SK-N-SH (cell line): ENCODE measurements around the gene FCSK. TPM values are rescaled to one million over a fixed set of nuclear protein-coding genes. Genes with fewer than 3 reads are reported as not detected.

ENCODE experiments used
- CTCF ChIA-PET: fragments of 300-600, 350-600 bp; formaldehyde crosslinking; extraction: SDS; loops from one replicate; lab custom pipeline; 2021; lab: Yijun Ruan, JAX
- POLR2A ChIA-PET: fragments of 350-600 bp; sonication (Branson Sonifier 250); formaldehyde crosslinking; extraction: SDS; loops from one replicate; lab custom pipeline; 2020; ENCODE audit warnings: antibody characterized with exemption, inconsistent platforms; lab: Yijun Ruan, JAX
- DNase-seq: peaks from one replicate; pipeline ENCODE4 v3.0.0; 2012
- H2AFZ ChIP-seq: fragments of 200-600 bp; sonication (generic); 2 replicates; pipeline ENCODE4 v1.8.1; 2016; ENCODE audit warnings: antibody characterized with exemption, mild to moderate bottlenecking, low read depth
- H3F3A ChIP-seq: fragments of 200-600 bp; sonication (generic); replicated peaks from 2 replicates; pipeline ENCODE3; 2016; ENCODE audit warnings: antibody characterized with exemption, mild to moderate bottlenecking; ENCODE audit not compliant: insufficient read depth
- H3K27ac ChIP-seq, 2 experiments: fragments of 200-500 bp in 1 of 2; fragments of 200-600 bp in 1 of 2; sonication (Bioruptor generic) in 1 of 2; sonication (generic), shearing (Covaris generic) in 1 of 2; 2 replicates each; pipeline versions ENCODE4 v1.5.1 to v1.6.1; 2014 to 2016; ENCODE audit warnings: low read depth in 2 of 2, inconsistent platforms in 1 of 2, low read length in 1 of 2, mild to moderate bottlenecking in 1 of 2, mixed read lengths in 1 of 2
- H3K27me3 ChIP-seq: fragments of 200-600 bp; sonication (generic), shearing (Covaris generic); 2 replicates; pipeline ENCODE4 v1.6.1; 2016; ENCODE audit warnings: mixed run types; ENCODE audit not compliant: insufficient read depth
- H3K36me3 ChIP-seq, 2 experiments: fragments of 200-500 bp in 1 of 2; fragments of 200-600 bp in 1 of 2; sonication (Bioruptor generic) in 1 of 2; sonication (generic) in 1 of 2; replicated peaks in 1 of 2; 2 replicates each; pipeline versions ENCODE3 to v1.5.1; 2014 to 2016; ENCODE audit warnings: low read length in 1 of 2, mild to moderate bottlenecking in 1 of 2; ENCODE audit not compliant: insufficient read depth in 2 of 2, control insufficient read depth in 1 of 2
- H3K4me1 ChIP-seq, 2 experiments: fragments of 200-500 bp in 1 of 2; fragments of 200-600 bp in 1 of 2; sonication (Bioruptor generic) in 1 of 2; sonication (generic), shearing (Covaris generic) in 1 of 2; 2 replicates each; pipeline versions ENCODE4 v1.5.1 to v1.6.1; 2014 to 2016; ENCODE audit warnings: low read depth in 1 of 2, low read length in 1 of 2, mixed run types in 1 of 2; ENCODE audit not compliant: insufficient read depth in 2 of 2, control insufficient read depth in 1 of 2
- H3K4me2 ChIP-seq: fragments of 200-600 bp; sonication (generic), shearing (Covaris generic); 2 replicates; pipeline ENCODE4 v1.6.1; 2017; ENCODE audit warnings: mixed run types
- H3K4me3 ChIP-seq, 2 experiments: fragments of 200-500 bp in 1 of 2; fragments of 200-600 bp in 1 of 2; sonication (Bioruptor generic) in 1 of 2; sonication (generic), shearing (Covaris generic) in 1 of 2; 2 replicates each; pipeline versions ENCODE4 v1.5.1 to v1.8.1; 2014 to 2016; ENCODE audit warnings: low read depth in 2 of 2, inconsistent platforms in 1 of 2, low read length in 1 of 2, mild to moderate bottlenecking in 1 of 2, mixed read lengths in 1 of 2, moderate library complexity in 1 of 2
- H3K79me2 ChIP-seq: fragments of 200-600 bp; sonication (generic); 2 replicates; pipeline ENCODE4 v1.8.1; 2017; ENCODE audit warnings: mild to moderate bottlenecking; ENCODE audit not compliant: insufficient read depth
- H3K9ac ChIP-seq: fragments of 200-600 bp; sonication (generic); 2 replicates; pipeline ENCODE4 v1.6.1; 2017; ENCODE audit warnings: mixed run types
- H3K9me2 ChIP-seq: fragments of 200-600 bp; sonication (generic); 2 replicates; pipeline ENCODE4 v1.6.1; 2017; ENCODE audit warnings: mixed run types
- H3K9me3 ChIP-seq: fragments of 200-600 bp; sonication (generic); 2 replicates; pipeline ENCODE4 v1.6.1; 2017; ENCODE audit warnings: mixed run types, mild to moderate bottlenecking, moderate library complexity
- H4K20me1 ChIP-seq: fragments of 200-600 bp; sonication (generic); 2 replicates; pipeline ENCODE4 v1.6.1; 2017; ENCODE audit warnings: mild to moderate bottlenecking, mixed run types; ENCODE audit not compliant: insufficient read depth
- CHD2 ChIP-seq: fragments of 150-350 bp; IDR thresholded peaks from 2 replicates; pipeline ENCODE4 v1.6.1; 2018; ENCODE audit warnings: low read length; ENCODE audit not compliant: partially characterized antibody
- ELF1 ChIP-seq: IDR thresholded peaks from 2 replicates; pipeline ENCODE4 v1.4.0; 2012
- EP300 ChIP-seq, 2 experiments: IDR thresholded peaks; 2 replicates each; pipeline versions ENCODE4 v1.4.0 to v1.6.1; 2012; ENCODE audit warnings: borderline replicate concordance in 1 of 2, low read depth in 1 of 2, low read length in 1 of 2
- FOSL2 ChIP-seq: IDR thresholded peaks from 2 replicates; pipeline ENCODE4 v1.4.0; 2012; ENCODE audit warnings: low read depth, mild to moderate bottlenecking, moderate library complexity, borderline replicate concordance
- FOXJ3 ChIP-seq: sonication (generic); formaldehyde crosslinking; IDR thresholded peaks from 2 replicates; pipeline ENCODE4 v1.5.1; 2020; ENCODE audit warnings: mild to moderate bottlenecking, missing genetic modification reagents
- FOXM1 ChIP-seq: IDR thresholded peaks from 2 replicates; pipeline ENCODE4 v1.4.0; 2012; ENCODE audit warnings: low read depth, mild to moderate bottlenecking
- GABPA ChIP-seq: IDR thresholded peaks from 2 replicates; pipeline ENCODE4 v1.4.0; 2012; ENCODE audit warnings: low read depth, mild to moderate bottlenecking
- GATA2 ChIP-seq: sonication (generic); formaldehyde crosslinking; IDR thresholded peaks from 2 replicates; pipeline ENCODE4 v1.5.0; 2020; ENCODE audit warnings: mild to moderate bottlenecking, missing genetic modification reagents
- JUND ChIP-seq: IDR thresholded peaks from 2 replicates; pipeline ENCODE4 v1.4.0; 2012
- NFIC ChIP-seq: IDR thresholded peaks from 2 replicates; pipeline ENCODE4 v1.4.0; 2012; ENCODE audit warnings: borderline replicate concordance
- POLR2AphosphoS5 ChIP-seq: IDR thresholded peaks from 2 replicates; pipeline ENCODE4 v1.6.1; 2012; ENCODE audit warnings: low read depth, low read length
- RCOR1 ChIP-seq: fragments of 150-350 bp; IDR thresholded peaks from 2 replicates; pipeline ENCODE4 v1.6.1; 2017; ENCODE audit warnings: antibody characterized with exemption, low read length
- RFX5 ChIP-seq: IDR thresholded peaks from 2 replicates; pipeline ENCODE4 v1.6.1; 2012; ENCODE audit warnings: mild to moderate bottlenecking, improper control_type of control experiment, low read length
- SIN3A ChIP-seq: IDR thresholded peaks from 2 replicates; pipeline ENCODE4 v1.6.1; 2012; ENCODE audit warnings: low read depth, mild to moderate bottlenecking, low read length, moderate library complexity, borderline replicate concordance
- TAF1 ChIP-seq: IDR thresholded peaks from 2 replicates; pipeline ENCODE4 v1.6.1; 2012; ENCODE audit warnings: low read depth, mild to moderate bottlenecking, low read length, moderate library complexity, borderline replicate concordance
- TCF12 ChIP-seq: IDR thresholded peaks from 2 replicates; pipeline ENCODE4 v1.4.0; 2012
- TEAD4 ChIP-seq: IDR thresholded peaks from 2 replicates; pipeline ENCODE4 v1.4.0; 2012; ENCODE audit warnings: mild to moderate bottlenecking, borderline replicate concordance; ENCODE audit not compliant: insufficient read depth
- YY1 ChIP-seq: IDR thresholded peaks from 2 replicates; pipeline ENCODE4 v1.4.0; 2012; ENCODE audit warnings: low read depth, mild to moderate bottlenecking
- WGBS: methylation state at CpG from one replicate; pipeline ENCODE4 v1.1.6; 2017; ENCODE audit warnings: low lambda C conversion rate; 5-methylcytosine and 5-hydroxymethylcytosine counted together
- polyA plus RNA-seq, 3 experiments: library from polyadenylated mRNA; depleted of rRNA; stranded (reverse); fragments of >200 nt; gene quantifications; 2 replicates each; pipeline ENCODE4 v1.2.3, GENCODE V29; 2012
- TF ChIP-seq, protein P1 (sequence below): fragments of 150-350 bp; IDR thresholded peaks from 2 replicates; pipeline ENCODE4 v1.6.1; 2017; ENCODE audit warnings: antibody characterized with exemption, low read length, low read depth, borderline replicate concordance
- TF ChIP-seq, protein P2 (sequence below): IDR thresholded peaks from 2 replicates; pipeline ENCODE4; 2012

The FCSK gene
- polyA plus RNA-seq, 1 of the 3 experiments (the other 2 are of a cell fraction): 9.7 TPM

DNA sequence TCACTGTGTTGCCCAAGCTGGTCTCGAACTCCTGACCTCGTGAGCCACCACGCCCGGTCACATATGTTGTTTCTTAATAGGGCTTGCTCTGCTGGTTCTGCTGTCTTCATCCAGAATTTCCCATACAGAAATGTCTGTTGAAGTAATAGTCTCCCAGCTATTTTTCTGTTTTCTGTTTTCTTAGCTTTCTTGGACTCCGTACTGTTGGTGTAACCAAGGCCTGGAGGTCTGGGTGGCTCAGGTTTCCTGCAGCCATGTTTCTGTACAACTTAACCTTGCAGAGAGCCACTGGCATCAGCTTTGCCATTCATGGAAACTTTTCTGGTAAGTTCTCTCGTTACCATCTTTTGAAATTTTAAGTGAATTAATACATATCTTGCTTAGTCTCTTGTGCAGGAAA, 72.0 kb downstream of the FCSK start:
- Histone ChIP-seq H3K4me1 (peaks cover 16 to 26% of the 10 kb centered on the region in 2 experiments), H3K9me2 (no peaks in the 10 kb centered on the region), H2AFZ (no peak overlapping the region), H3K36me3 (peaks cover 34 to 53% of the 10 kb centered on the region in 2 experiments), H3K9ac (peak overlapping the region; percentile 18; the same call in 1 of the 2 replicates), H4K20me1 (peaks cover 51% of the 10 kb centered on the region), H3K4me2 (peak overlapping the region; percentile 91), H3K4me3 (peak overlapping the region; percentile 6 to 24; a peak in 3 of 4 replicates), H3K27ac (no peak overlapping the region; a peak in 1 of 4 replicates), H3K9me3 (no peaks in the 10 kb centered on the region), H3K27me3 (no peaks in the 10 kb centered on the region), H3F3A (peaks cover 48% of the 10 kb centered on the region), H3K79me2 (peaks cover 98% of the 10 kb centered on the region)
- 84% methylated on average over 6 of the region's 6 CpGs for WGBS
- POLR2A ChIA-PET: no interaction called here
- no peak for TF ChIP-seq NFIC
- no peak for TF ChIP-seq RCOR1
- TF ChIP-seq, protein P1, sequence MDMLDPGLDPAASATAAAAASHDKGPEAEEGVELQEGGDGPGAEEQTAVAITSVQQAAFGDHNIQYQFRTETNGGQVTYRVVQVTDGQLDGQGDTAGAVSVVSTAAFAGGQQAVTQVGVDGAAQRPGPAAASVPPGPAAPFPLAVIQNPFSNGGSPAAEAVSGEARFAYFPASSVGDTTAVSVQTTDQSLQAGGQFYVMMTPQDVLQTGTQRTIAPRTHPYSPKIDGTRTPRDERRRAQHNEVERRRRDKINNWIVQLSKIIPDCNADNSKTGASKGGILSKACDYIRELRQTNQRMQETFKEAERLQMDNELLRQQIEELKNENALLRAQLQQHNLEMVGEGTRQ: no peak
- no peak for TF ChIP-seq FOXJ3
- TF ChIP-seq, protein P2, sequence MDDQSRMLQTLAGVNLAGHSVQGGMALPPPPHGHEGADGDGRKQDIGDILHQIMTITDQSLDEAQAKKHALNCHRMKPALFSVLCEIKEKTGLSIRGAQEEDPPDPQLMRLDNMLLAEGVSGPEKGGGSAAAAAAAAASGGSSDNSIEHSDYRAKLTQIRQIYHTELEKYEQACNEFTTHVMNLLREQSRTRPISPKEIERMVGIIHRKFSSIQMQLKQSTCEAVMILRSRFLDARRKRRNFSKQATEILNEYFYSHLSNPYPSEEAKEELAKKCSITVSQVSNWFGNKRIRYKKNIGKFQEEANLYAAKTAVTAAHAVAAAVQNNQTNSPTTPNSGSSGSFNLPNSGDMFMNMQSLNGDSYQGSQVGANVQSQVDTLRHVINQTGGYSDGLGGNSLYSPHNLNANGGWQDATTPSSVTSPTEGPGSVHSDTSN: no peak
- TF ChIP-seq CHD2: no peak
- no peak for TF ChIP-seq FOXM1
- no peak for TF ChIP-seq TCF12
- no peak for DNase-seq
- CTCF ChIA-PET: interaction anchor here (1.9 kb wide), 1 partner anchor 126 kb away, joined by 4 read pairs; no protein-coding TSS in a partner anchor

DNA sequence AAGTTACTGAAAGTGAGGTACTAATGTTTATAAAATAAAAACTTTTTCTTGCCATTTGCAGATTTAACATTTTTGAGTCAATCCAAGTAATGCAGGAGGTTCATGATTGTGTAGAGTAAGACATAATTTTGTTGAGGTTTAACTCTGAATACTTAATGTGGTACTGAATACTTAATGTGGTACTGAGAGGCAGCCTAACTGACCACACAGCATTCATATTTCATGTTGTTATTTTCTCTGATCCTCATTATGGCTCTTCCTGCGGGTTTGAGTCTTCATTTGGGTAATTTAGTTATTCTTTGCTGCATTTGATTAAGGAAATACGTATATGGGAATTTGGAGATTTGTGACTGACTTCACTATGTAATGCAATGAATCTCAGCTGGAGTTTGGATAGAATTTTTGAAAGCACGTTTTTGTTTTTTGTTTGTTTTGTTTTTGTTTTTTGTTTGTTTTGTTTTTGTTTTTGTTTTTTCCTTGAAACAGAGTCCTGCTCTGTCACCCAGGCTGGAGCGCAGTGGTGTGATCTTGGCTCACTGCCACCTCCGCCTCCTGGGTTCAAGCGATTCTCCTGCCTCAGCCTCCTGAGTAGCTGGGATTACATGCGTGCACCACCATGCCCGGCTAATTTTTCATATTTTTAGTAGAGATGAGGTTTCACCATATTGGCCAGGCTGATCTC, 73.1 kb downstream of the FCSK start:
- H3K79me2 ChIP-seq: peaks cover 98% of the 10 kb centered on the region
- H3K4me2 ChIP-seq: peak overlapping the region; percentile 91
- H3K9me3 ChIP-seq: no peaks in the 10 kb centered on the region
- H3K36me3 ChIP-seq: peaks cover 43 to 63% of the 10 kb centered on the region in 2 experiments
- H3K9ac ChIP-seq: peak overlapping the region; percentile 18; the same call in 1 of the 2 replicates
- peak overlapping the region in 1 of 2 experiments; percentile 81; a peak in 3 of 4 replicates for H3K27ac ChIP-seq
- peaks cover 11 to 26% of the 10 kb centered on the region in 2 experiments for H3K4me1 ChIP-seq
- ChIA-PET POLR2A (no interaction called here), CTCF (interaction anchor here (1.3 kb wide), 1 partner anchor 30 kb away, joined by 3 read pairs; no protein-coding TSS in a partner anchor)
- no peaks in the 10 kb centered on the region for H3K27me3 ChIP-seq
- no peaks in the 10 kb centered on the region for H3K9me2 ChIP-seq
- H3K4me3 ChIP-seq: peak overlapping the region in 1 of 2 experiments; percentile 9; a peak in 1 of 4 replicates
- peaks cover 44% of the 10 kb centered on the region for H3F3A ChIP-seq
- H4K20me1 ChIP-seq: peaks cover 55% of the 10 kb centered on the region
- 68% methylated on average over 8 of the region's 8 CpGs for WGBS
- no peak overlapping the region for H2AFZ ChIP-seq
- TF ChIP-seq GABPA (no peak), TEAD4 (no peak), TAF1 (no peak), GATA2 (CRISPR knock-in tag) (no peak), EP300 (IDR thresholded peaks at IDR 0.05; ENCODE audit: borderline replicate concordance in 1 of 2, low read depth in 1 of 2, low read length in 1 of 2) (no peak), YY1 (no peak), RFX5 (no peak), TCF12 (no peak), FOSL2 (no peak), FOXJ3 (no peak), SIN3A (no peak), ELF1 (no peak), POLR2AphosphoS5 (no peak), CHD2 (no peak), JUND (no peak)
- TF ChIP-seq, protein P1: no peak
- no peak for DNase-seq
